NCI-H226 (cell line): ENCODE results near the gene SLC30A2.
"Not testable (repeated sequence)": the region's sequence is repeated elsewhere in the genome, so short reads cannot be mapped to it uniquely, and the experiment has no call there.

Experiments
- DNase-seq: peaks from one replicate; pipeline ENCODE4 v3.0.0-alpha.2; 2015

The SLC30A2 gene

GRCh38 chr1:26045722-26046245 is at the start of gene SLC30A2:
Gene SLC30A2 (minus strand): TSS chr1:26046118. CDS start chr1:26045896, 222 bp downstream.
- DNase-seq, result no peak

DNA sequence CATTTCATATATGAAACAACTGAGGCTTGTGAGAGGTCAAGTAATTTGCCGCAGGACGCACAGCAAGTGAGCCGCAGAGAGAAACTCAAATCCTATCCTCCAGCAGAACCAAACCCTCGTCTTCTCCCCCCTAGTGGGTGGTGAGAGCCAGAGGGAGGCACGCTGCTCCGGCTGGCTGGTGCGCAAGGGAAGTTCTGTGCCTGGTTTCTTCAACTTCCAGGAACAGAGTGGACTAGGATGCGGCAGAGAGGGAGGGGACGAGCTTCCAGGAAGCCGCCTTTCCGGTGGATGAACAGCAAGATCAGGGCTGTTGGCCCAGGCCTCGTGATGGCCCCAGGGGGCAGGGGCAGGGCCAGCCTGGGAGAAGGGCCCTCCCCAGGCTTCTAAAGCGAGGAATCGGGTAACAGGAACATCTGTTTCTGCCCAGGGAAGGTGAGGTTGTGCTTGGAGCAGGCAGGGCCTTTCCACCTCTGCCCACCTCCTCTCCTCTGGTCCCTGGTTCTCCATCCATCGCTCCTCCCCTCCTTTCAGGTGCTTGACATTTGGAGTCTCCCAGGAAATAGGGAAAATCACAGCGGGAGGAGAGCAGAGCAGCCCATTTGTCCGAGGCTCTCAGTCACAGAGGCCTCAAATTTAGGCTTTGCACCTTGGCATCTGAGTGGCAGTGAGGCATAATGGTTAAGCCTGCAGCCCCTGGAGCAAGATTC is 48.9 kb upstream of the SLC30A2 start:
- DNase-seq, result peak; percentile 73

DNA sequence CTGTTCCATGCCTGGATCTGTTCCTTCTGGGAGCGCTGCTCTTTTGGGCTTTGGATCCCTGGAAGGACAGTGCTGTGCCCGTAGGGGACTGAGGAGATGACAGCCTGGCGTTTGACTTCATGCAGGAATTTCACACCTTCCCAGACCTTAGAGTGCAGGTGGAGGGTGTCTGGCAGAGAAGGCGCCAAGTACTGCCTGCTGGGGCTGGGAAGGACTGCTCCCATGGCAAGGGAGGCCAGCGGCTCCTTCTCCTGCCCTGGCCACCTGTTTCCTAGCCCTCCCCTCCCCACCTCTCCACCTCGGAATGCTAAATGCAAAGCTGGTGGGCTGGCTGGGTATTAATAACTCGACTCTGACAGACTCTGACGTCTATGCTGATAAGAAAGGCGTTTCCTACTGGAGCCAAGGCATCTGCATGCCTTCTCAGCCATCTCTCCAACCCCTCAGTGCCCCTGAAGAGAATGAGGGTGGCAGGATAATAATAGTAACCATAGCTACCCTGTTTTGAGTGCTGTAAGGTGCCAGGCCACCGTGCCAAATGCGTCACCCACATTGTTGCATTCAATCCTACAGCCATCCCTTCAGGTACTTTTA is 48.3 kb upstream of the SLC30A2 start:
- DNase-seq, result peak; percentile 94

- not testable (repeated sequence) for DNase-seq
Measured at GRCh38 chr1:26093569-26093968, 47.7 kb upstream of the SLC30A2 start.

DNA sequence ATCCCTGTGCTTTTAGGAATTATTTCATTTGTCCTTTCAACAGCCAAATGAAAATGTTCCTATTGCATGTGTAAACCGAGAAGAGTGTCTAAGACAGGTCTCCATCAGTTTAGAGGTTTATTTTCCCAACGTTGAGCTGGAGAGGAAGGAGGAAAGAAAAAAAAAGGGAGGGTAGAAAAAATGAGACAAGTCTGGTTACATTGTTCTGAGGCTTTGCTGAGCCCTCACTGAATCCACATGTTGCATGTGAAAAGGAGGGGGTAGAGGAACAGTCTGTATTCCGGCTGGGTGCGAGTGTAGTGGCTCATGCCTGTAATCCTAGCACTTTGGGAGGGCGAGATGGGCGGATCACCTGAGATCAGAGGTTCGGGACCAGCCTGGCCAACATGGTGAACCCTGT is 46.5 kb upstream of the SLC30A2 start:
- no peak for DNase-seq

DNA sequence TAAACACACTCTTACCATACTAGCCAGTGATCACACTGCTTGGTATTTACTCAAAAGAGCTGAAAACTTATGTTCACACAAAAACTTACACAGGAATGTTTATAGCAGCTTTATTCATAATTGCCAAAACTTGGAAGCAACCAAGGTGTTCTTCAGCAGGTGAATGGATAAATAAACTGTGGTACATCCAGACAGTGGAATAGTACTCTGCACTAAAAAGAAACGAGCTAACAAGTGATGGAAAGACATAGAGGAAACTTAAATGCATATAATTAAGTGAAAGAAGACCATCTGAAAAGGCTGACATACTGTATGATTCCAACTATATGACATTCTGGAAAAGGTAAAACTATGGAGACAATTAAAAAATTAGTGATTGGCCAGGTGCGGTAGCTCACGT is 45.0 kb upstream of the SLC30A2 start:
- no peak for DNase-seq

- DNase-seq, result no peak
Measured at GRCh38 chr1:26089125-26089524, 43.2 kb upstream of the SLC30A2 start.

- no peak for DNase-seq
Measured at GRCh38 chr1:26084844-26085243, 38.9 kb upstream of the SLC30A2 start.

DNA sequence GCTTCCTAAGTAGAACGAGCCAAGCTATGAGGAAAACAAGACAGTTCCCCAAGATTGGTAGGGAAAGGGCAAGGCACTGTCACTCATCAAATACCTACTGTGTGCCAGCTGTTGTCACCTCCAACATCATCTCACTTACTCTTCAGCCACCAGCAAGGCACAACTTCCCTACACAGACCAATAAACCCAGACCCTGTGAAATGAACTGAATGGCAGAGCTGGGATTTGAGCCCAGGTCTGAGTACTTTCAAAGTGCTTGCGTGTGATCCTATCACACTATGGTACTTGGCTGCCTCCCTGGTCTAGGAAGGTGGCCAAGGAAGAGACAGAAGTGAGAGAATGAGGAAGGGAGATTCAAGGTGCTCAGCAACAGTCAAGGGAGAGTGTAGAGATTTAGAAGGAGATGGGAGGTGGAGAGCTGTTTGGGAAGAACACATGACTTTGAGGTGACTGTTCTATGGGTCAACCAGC is 38.2 kb upstream of the SLC30A2 start:
- DNase-seq, result peak; percentile 45

GRCh38 chr1:26083208-26083607 is 37.3 kb upstream of the SLC30A2 start:
- peak; percentile 57 for DNase-seq

GRCh38 chr1:26082020-26082350 is 36.1 kb upstream of the SLC30A2 start:
- DNase-seq, result no peak

DNA sequence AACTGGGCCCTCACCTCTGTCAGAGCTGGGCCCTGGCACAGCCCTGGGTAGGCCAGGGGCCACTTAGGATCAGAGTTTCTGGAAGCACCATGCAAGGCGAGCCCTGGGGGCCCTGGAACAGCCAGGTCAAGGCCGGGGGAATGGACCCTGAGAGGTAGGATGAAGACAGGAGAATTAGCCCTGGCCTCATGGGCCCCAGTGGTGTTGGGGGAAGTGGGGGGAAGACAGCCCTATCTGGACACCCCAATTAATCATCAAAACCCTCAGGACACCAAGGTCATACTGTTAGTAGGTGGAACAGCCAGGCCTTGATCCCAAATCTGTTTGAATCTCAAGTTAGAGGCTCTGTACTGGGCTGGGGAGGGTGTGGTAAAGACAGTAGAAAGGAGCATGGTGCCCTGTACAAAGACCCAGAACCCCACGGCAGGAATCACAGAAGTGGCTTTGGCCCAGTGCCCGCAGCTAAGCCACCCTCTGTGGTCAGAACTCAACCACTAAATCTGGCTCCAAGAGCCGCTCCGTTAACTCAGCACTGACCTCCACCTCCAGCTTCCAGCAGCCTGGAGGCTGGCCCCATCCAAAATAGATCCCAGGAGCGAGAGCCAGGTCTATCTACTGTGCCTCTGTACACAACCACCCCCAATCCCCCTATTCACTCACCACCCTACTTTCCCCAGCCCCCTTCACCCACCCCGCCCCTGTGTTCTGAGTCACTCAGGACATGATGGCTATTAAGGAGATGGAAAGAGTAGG is 35.5 kb upstream of the SLC30A2 start:
- no peak for DNase-seq

- DNase-seq, result no peak
Measured at GRCh38 chr1:26079960-26080814, 34.3 kb upstream of the SLC30A2 start.

- no peak for DNase-seq
Measured at GRCh38 chr1:26079178-26079563, 33.3 kb upstream of the SLC30A2 start.

DNA sequence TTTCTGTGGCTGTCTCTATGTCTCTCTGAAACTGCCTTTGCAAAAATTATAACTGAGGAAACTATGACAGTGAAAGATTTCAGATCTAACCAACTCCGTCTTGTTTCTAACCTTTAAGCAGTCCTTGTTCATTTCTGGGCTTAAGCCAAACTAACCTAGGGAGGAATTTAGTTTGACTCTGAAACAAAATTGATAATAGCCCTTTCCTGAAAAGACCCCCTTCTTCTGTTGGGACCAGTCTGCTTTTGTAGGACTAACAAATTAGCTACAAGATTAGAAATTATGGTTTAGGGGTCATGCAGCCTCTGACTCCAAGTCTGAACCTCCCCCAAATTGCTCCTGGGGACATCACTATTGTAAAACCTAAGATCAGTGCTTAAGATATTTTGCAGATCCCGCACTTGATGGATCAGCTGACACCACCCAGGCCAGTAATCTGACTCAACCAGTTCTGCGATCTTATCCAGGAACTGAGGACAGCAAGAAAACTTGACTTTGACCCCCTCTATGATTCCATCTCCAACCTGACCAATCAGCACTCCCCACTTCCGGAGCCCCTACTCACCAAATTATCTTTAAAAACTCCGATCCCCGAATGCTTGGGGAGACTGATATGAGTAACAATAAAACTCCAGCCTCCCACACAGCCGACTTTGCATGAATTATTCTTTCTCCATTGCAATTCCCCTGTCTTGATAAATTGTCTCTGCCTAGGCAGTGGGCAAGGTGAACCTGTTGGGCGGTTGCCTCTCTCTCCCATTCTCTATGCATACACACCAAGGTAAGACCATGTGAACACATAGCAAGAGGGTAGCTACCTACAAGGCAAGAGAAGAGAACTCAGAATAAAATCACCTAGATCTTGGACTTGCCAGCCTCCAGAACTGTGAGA is 32.6 kb upstream of the SLC30A2 start:
- no peak for DNase-seq

- DNase-seq, result no peak
Measured at GRCh38 chr1:26077524-26077923, 31.6 kb upstream of the SLC30A2 start.

GRCh38 chr1:26075421-26076144 is 29.7 kb upstream of the SLC30A2 start:
- no peak for DNase-seq

DNA sequence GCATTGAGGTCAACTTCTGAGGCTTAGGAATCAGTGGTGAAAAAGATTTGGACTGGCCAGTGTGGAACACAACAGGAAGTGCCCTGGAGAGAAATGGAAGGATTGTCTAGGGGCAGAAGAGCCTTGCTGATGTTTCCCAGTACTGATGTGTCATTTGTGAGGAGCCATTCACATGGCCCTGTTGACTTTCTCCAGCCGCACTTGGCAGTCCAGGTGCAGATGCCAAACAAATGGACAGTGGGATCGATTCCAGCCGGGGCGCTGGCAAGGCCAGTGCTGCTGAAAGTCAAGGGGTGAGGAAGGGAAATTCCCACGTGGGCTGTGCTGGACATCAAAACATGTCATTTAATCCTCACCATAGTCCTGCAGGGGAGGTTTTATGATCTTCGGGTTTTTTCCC is 26.4 kb upstream of the SLC30A2 start:
- no peak for DNase-seq

DNA sequence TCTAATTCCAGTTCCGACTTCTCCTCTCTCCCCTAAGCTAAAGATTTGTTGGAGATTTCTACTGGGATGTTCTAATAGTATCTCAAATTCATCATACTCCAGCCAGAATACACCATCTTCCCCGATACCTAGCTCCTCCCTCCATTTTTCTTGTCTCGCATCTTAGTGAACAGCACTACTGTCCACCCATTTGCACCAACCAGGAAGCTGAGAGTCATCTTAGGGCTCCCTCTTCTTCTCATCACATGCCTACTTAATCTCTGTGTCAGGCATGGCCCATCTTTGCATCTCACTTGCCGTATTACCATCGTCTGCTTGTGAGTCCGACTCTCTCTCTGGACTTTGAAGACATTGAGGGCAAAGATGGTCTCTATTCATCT is 25.0 kb upstream of the SLC30A2 start:
- DNase-seq, result no peak

DNA sequence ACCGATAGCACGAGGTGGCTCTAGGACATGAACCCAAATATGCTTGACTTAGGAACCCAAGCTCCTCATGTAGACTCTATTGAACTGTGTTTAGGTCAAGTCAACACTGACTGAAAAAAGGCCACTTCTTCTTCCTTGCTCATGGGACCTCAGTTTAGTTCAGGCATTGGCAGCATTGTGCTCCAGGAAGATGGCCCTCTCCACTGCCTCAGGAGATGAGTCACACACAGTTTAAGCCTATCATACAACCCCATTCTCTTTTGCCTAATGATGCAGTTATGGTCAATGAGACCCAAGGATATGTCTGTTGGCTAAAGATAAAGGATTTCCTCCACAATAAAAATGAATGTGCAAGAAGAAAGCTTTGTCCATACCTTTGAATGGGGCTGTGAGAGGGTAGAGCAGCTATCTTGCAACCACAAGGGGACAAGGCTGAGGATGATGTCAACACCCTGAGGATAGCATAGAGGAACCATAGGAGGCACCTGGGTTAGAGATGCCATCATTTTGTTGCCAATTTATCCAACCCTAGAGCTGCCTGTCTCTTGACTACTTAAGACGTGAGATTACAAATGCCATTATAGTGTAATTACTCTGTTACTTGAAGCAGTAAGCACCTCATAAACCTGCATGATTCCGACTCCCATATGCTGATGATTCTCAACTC is 24.5 kb upstream of the SLC30A2 start:
- no peak for DNase-seq

DNA sequence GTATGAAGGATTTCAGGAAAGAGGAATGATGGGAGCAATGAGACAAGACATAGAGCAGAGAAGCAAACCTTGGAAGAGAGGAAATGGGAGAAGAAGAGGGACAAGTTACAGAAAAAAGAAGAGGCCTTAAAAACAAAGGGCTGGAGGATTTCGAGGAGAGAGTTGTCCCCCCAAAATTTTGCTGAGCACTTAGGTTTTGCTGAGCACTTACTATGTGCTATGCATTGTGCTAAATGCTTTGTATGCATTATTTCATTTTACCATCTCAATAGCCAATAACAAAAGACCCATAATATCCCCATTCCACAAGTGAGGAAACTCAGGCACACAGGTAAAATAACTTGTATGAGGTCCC is 24.0 kb upstream of the SLC30A2 start:
- no peak for DNase-seq
